22Rv1 (cell line): Measurements from ENCODE around the gene NECAB3.

Experiments used
- ZFX ChIP-seq: fragments of 450-650 bp; IDR thresholded peaks from 2 replicates; pipeline ENCODE4 v1.6.1; 2017; ENCODE audit warnings: antibody characterized with exemption, borderline replicate concordance
- TF ChIP-seq, protein P1 (sequence below): fragments of 450-650 bp; IDR thresholded peaks from 2 replicates; pipeline ENCODE4 v1.5.1; 2017; ENCODE audit warnings: mild to moderate bottlenecking

DNA sequence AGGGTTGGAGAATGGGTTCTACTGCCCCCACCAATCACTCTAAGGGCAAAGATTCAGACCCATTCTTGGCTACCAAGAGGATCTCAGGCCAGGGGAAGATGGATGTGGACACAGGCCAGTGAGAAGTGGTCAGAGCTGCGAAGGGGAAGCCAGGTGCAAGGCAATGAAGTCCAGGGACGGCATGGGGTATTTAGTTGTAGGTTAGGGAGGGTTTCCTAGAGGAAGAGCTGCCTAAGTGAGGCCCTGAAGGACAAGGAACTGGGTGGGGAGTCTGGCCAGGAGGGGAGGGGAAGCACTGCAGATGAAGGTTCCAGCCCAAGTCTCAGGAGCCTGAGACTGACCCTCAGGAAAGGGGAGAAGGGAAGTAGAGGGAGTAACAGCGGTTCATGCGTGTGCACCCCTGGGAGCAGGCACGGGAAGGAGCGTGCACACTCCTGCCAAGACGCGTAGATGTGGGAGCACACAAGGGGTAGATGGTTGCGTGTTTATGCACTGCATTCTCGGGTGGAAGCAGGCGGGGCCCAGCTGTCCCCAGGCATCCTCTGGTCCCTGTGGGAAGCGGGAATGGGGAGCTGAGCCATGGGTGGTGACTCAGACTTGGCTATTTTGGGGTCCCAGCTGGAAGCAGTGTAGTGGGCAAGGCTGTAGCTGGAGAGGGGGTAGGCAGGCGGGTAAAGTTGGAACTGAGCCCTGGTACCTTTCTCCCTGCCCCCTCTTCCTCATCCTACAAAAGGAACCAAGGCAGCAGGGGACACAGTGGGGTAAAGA is 4.2 kb downstream of the NECAB3 start:
- TF ChIP-seq, protein P1, sequence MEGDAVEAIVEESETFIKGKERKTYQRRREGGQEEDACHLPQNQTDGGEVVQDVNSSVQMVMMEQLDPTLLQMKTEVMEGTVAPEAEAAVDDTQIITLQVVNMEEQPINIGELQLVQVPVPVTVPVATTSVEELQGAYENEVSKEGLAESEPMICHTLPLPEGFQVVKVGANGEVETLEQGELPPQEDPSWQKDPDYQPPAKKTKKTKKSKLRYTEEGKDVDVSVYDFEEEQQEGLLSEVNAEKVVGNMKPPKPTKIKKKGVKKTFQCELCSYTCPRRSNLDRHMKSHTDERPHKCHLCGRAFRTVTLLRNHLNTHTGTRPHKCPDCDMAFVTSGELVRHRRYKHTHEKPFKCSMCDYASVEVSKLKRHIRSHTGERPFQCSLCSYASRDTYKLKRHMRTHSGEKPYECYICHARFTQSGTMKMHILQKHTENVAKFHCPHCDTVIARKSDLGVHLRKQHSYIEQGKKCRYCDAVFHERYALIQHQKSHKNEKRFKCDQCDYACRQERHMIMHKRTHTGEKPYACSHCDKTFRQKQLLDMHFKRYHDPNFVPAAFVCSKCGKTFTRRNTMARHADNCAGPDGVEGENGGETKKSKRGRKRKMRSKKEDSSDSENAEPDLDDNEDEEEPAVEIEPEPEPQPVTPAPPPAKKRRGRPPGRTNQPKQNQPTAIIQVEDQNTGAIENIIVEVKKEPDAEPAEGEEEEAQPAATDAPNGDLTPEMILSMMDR, result no peak
- no peak for TF ChIP-seq ZFX
